HepG2 (cell line): ENCODE results near the gene COPB2. TPM values are rescaled to one million over a fixed set of nuclear protein-coding genes. Genes with fewer than 3 reads are reported as not detected.
A peak's percentile ranks its signal among the peaks of the same experiment; 100 is the strongest.

Experiments
- BATF2 ChIP-seq: sonication (generic); formaldehyde crosslinking; IDR thresholded peaks from 2 replicates; pipeline ENCODE4 v1.8.0; 2022; ENCODE audit warnings: mild to moderate bottlenecking, missing genetic modification reagents, moderate library complexity
- CHD4 ChIP-seq: fragments of 200-600 bp; sonication (generic); IDR thresholded peaks from 2 replicates; pipeline ENCODE4 v1.7.0; 2017; ENCODE audit warnings: mild to moderate bottlenecking, low read length, borderline replicate concordance
- CREM ChIP-seq, 2 experiments: sonication (generic) in 1 of 2; formaldehyde crosslinking in 1 of 2; IDR thresholded peaks; 2 replicates each; pipeline versions ENCODE4 v1.4.0 to v1.6.1; 2016 to 2020; ENCODE audit warnings: antibody characterized with exemption in 1 of 2, mild to moderate bottlenecking in 1 of 2, missing genetic modification reagents in 1 of 2
- FOXM1 ChIP-seq: sonication (generic); formaldehyde crosslinking; IDR thresholded peaks from 2 replicates; pipeline ENCODE4 v1.5.0; 2020; ENCODE audit warnings: missing genetic modification reagents
- GPN1 ChIP-seq: sonication (generic); formaldehyde crosslinking; IDR thresholded peaks from 2 replicates; pipeline ENCODE4 v1.5.1; 2020; ENCODE audit warnings: missing genetic modification reagents, borderline replicate concordance
- KAT8 ChIP-seq: IDR thresholded peaks from 2 replicates; pipeline ENCODE4 v1.6.1; 2016; ENCODE audit warnings: missing genetic modification reagents, missing compliant biosample characterization
- MXI1 ChIP-seq: IDR thresholded peaks from 3 replicates; pipeline ENCODE4 v1.6.1; 2012; ENCODE audit warnings: low read depth, low read length, inconsistent platforms, borderline replicate concordance
- MYC ChIP-seq: sonication (generic); formaldehyde crosslinking; IDR thresholded peaks from 2 replicates; pipeline ENCODE4 v1.9.0; 2021; ENCODE audit warnings: missing genetic modification reagents, borderline replicate concordance
- POGZ ChIP-seq: sonication (generic); formaldehyde crosslinking; IDR thresholded peaks from 2 replicates; pipeline ENCODE4 v1.4.0; 2020; ENCODE audit warnings: mild to moderate bottlenecking, missing genetic modification reagents
- POLR2A ChIP-seq, 2 experiments: IDR thresholded peaks; 2 replicates each; pipeline ENCODE4 v1.6.1; 2011; ENCODE audit warnings: low read depth in 2 of 2, low read length in 2 of 2, mild to moderate bottlenecking in 1 of 2, moderate library complexity in 1 of 2; ENCODE audit not compliant: insufficient read depth in 1 of 2
- RARG ChIP-seq: sonication (generic); formaldehyde crosslinking; IDR thresholded peaks from 2 replicates; pipeline ENCODE4 v1.4.0; 2020; ENCODE audit warnings: low read depth, mild to moderate bottlenecking, missing genetic modification reagents
- REL ChIP-seq: sonication (generic); formaldehyde crosslinking; conservative IDR thresholded peaks from 2 replicates; pipeline ENCODE4 v1.8.0; 2022; ENCODE audit warnings: mild to moderate bottlenecking, missing genetic modification reagents, moderate library complexity
- REPIN1 ChIP-seq: sonication (generic); formaldehyde crosslinking; IDR thresholded peaks from 2 replicates; pipeline ENCODE4 v1.8.0; 2022; ENCODE audit warnings: missing genetic modification reagents, low read depth, mild to moderate bottlenecking, borderline replicate concordance
- ZBTB49 ChIP-seq: sonication (generic); formaldehyde crosslinking; IDR thresholded peaks from 2 replicates; pipeline ENCODE4 v1.4.0; 2020; ENCODE audit warnings: missing genetic modification reagents, borderline replicate concordance
- ZEB1 ChIP-seq: IDR thresholded peaks from 2 replicates; pipeline ENCODE4 v1.6.1; 2012; ENCODE audit warnings: mild to moderate bottlenecking, low read depth, inconsistent platforms; ENCODE audit not compliant: insufficient replicate concordance
- ZNF761 ChIP-seq: sonication (generic); formaldehyde crosslinking; conservative IDR thresholded peaks from 2 replicates; pipeline ENCODE4 v1.4.0; 2020; ENCODE audit warnings: mild to moderate bottlenecking, missing genetic modification reagents
- polyA plus RNA-seq, 8 experiments: library from polyadenylated mRNA; depleted of rRNA in 3 of 8; stranded (reverse) in 7 of 8; unstranded in 1 of 8; fragments of >200 nt; fragmentation: Illumina TruSeq in 4 of 8; extraction: Trizol in 4 of 8; gene quantifications; 2 replicates each; pipeline versions ENCODE4 v1.2.1 to v1.2.3, GENCODE V29; 2011 to 2016; ENCODE audit warnings: low read depth in 4 of 8, missing spikeins in 1 of 8, mixed read lengths in 1 of 8; ENCODE audit not compliant: insufficient read depth in 1 of 8
- total RNA-seq, 5 experiments: library from RNA; depleted of rRNA; stranded (reverse); fragments of >200 nt; fragmentation: Illumina TruSeq; extraction: Trizol; gene quantifications; 2 replicates each; pipeline ENCODE4 v1.2.3, GENCODE V29; 2016; ENCODE audit warnings: low read depth in 1 of 5
- TF ChIP-seq, protein P1 (sequence below): sonication (generic); formaldehyde crosslinking; IDR thresholded peaks from 2 replicates; pipeline ENCODE4 v1.4.0; 2020; ENCODE audit warnings: missing genetic modification reagents
- TF ChIP-seq, protein P2 (sequence below): sonication (generic); formaldehyde crosslinking; IDR thresholded peaks from 2 replicates; pipeline ENCODE4 v1.9.0; 2022; ENCODE audit warnings: low read depth, missing genetic modification reagents
- TF ChIP-seq, protein P3 (sequence below), 2 experiments: sonication (generic) in 1 of 2; formaldehyde crosslinking in 1 of 2; IDR thresholded peaks; 2 replicates each; pipeline versions ENCODE4 v1.5.1 to v1.6.1; 2011 to 2020; ENCODE audit warnings: borderline replicate concordance in 1 of 2, low read depth in 1 of 2, low read length in 1 of 2, mild to moderate bottlenecking in 1 of 2, missing genetic modification reagents in 1 of 2, moderate library complexity in 1 of 2

COPB2 gene
- total and polyA plus RNA-seq, 2 of the 13 experiments (the other 11 are each of a cell fraction or from before 2014, with no cell fraction given), result 83.3 to 217 TPM

GRCh38 chr3:139343895-139344856 lies 45.3 kb downstream of the COPB2 start, which contains the start of gene MRPS22 (continued):
- TF ChIP-seq ZBTB49 (CRISPR knock-in tag), result no peak
- TF ChIP-seq, protein P1, sequence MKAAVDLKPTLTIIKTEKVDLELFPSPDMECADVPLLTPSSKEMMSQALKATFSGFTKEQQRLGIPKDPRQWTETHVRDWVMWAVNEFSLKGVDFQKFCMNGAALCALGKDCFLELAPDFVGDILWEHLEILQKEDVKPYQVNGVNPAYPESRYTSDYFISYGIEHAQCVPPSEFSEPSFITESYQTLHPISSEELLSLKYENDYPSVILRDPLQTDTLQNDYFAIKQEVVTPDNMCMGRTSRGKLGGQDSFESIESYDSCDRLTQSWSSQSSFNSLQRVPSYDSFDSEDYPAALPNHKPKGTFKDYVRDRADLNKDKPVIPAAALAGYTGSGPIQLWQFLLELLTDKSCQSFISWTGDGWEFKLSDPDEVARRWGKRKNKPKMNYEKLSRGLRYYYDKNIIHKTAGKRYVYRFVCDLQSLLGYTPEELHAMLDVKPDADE (CRISPR knock-in tag), result no peak
- no peak for TF ChIP-seq REL
- no peak for TF ChIP-seq CHD4
- TF ChIP-seq POLR2A (IDR thresholded peaks at IDR 0.05; ENCODE audit: insufficient read depth in 1 of 2, low read depth in 2 of 2, low read length in 2 of 2), result peak in 1 of 2 experiments; percentile 78
- no peak for TF ChIP-seq FOXM1
- peak; percentile 37; the same call in 1 of the 2 replicates for TF ChIP-seq MYC (CRISPR knock-in tag)
- TF ChIP-seq REPIN1 (CRISPR knock-in tag), result peak; percentile 34; the same call in 1 of the 2 replicates
- peak; percentile 85; the same call in 1 of the 2 replicates for TF ChIP-seq POGZ (CRISPR knock-in tag)
- peak; percentile 87 for TF ChIP-seq CREM (IDR thresholded peaks at IDR 0.05)
- no peak for TF ChIP-seq CREM (CRISPR knock-in tag; IDR thresholded peaks at IDR 0.05)
- TF ChIP-seq, protein P2, sequence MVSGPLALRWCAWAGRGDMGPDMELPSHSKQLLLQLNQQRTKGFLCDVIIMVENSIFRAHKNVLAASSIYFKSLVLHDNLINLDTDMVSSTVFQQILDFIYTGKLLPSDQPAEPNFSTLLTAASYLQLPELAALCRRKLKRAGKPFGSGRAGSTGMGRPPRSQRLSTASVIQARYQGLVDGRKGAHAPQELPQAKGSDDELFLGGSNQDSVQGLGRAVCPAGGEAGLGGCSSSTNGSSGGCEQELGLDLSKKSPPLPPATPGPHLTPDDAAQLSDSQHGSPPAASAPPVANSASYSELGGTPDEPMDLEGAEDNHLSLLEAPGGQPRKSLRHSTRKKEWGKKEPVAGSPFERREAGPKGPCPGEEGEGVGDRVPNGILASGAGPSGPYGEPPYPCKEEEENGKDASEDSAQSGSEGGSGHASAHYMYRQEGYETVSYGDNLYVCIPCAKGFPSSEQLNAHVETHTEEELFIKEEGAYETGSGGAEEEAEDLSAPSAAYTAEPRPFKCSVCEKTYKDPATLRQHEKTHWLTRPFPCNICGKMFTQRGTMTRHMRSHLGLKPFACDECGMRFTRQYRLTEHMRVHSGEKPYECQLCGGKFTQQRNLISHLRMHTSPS, result no peak
- no peak for TF ChIP-seq BATF2 (CRISPR knock-in tag)
- TF ChIP-seq KAT8 (CRISPR knock-in tag), result peak; percentile 84
- TF ChIP-seq RARG (CRISPR knock-in tag), result no peak
- TF ChIP-seq ZNF761 (CRISPR knock-in tag), result no peak
- TF ChIP-seq GPN1 (CRISPR knock-in tag), result no peak
- no peak for TF ChIP-seq MXI1
- peak; percentile 58 for TF ChIP-seq ZEB1
- TF ChIP-seq, protein P3, sequence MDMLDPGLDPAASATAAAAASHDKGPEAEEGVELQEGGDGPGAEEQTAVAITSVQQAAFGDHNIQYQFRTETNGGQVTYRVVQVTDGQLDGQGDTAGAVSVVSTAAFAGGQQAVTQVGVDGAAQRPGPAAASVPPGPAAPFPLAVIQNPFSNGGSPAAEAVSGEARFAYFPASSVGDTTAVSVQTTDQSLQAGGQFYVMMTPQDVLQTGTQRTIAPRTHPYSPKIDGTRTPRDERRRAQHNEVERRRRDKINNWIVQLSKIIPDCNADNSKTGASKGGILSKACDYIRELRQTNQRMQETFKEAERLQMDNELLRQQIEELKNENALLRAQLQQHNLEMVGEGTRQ (IDR thresholded peaks at IDR 0.05; ENCODE audit: low read depth, low read length), result no peak
- TF ChIP-seq, protein P3 (CRISPR knock-in tag; IDR thresholded peaks at IDR 0.05; ENCODE audit: borderline replicate concordance), result no peak; the same call in 1 of the 2 replicates
